Measurements from ENCODE around the gene MRPL54. TPM values are rescaled to one million over a fixed set of nuclear protein-coding genes. Genes with fewer than 3 reads are reported as not detected.

The MRPL54 gene
- total RNA-seq, 1 experiment from 2014 or later: 73.9 TPM

DNA sequence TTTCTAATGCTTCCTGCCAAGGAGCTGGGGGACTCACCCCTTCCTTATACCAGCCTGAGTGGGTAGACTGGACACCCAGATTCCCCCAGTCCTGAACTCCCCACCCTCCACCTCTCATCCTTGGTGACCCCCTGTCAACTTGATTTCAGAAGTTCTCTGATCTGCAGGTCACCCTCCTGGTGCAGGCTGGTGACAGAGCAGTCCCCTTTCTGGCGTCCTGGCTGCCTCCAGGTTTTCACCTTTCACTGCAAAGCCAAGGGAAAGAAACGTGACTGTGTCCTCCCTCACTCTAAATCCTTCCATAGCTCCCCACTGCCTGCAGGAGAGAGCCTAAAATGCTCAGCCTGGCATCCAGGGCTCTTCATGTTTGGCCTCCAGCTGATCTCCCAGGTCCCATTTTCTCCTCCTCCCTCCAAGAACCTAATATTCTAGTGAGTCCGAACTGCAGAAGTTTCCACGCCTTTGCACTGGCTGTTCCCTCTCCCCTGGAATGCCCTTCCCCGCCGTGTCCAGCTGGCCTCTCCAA, 27.8 kb downstream of the MRPL54 start:
- POLR2A ChIA-PET (ENCODE audit: unreplicated experiment): no interaction called here

DNA sequence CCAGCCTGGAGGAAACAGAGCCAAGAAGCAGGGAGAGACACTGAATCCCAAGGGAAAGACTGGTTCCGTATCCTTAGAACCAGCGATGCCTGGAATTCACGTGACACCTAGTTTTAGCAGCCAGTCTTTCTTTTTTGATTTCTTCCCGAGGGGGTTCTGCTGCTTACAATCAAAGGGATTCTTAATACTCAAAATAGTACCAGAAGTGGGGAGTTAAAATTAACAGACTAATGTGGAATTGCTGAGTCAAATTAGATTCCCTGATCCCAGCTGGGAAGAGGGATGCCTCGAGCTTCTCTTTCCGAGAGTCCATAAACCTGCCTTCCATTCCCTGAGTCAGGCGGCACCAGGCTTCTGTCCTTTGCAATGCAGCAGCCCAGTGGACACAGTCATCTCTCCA, 28.5 kb downstream of the MRPL54 start:
- H4K20me1 ChIP-seq (ENCODE audit: low read length): no peaks in the 10 kb centered on the region
- no peak overlapping the region for H3K4me2 ChIP-seq (ENCODE audit: low read length)
- no TSS peak for BruUV-seq (replicated peaks)
- no peaks in the 10 kb centered on the region for H3K36me3 ChIP-seq (ENCODE audit: low read depth, low read length)
- ATAC-seq (no peak), DNase-seq (no peak)
- no peak overlapping the region for H2AFZ ChIP-seq (ENCODE audit: low read length)
- H3K27me3 ChIP-seq (ENCODE audit: low read length): no peaks in the 10 kb centered on the region
- no peaks in the 10 kb centered on the region for H3K4me1 ChIP-seq (ENCODE audit: insufficient read depth, low read length)
- no peak overlapping the region for H3K27ac ChIP-seq (ENCODE audit: low read length)
- no peaks in the 10 kb centered on the region for H3K9me3 ChIP-seq (ENCODE audit: low read length)
- no peaks in the 10 kb centered on the region for H3K79me2 ChIP-seq (ENCODE audit: low read length)
- ChIA-PET CTCF (no interaction called here), POLR2A (ENCODE audit: unreplicated experiment) (no interaction called here)
- no peaks in the 10 kb centered on the region for H3F3A ChIP-seq (ENCODE audit: low read length, unreplicated experiment)
- H3K4me3 ChIP-seq (ENCODE audit: low read length): no peak overlapping the region
- TF ChIP-seq EZH2phosphoT487 (IDR thresholded peaks at IDR 0.05; ENCODE audit: borderline replicate concordance, low read length): no peak
- TF ChIP-seq, protein P1, sequence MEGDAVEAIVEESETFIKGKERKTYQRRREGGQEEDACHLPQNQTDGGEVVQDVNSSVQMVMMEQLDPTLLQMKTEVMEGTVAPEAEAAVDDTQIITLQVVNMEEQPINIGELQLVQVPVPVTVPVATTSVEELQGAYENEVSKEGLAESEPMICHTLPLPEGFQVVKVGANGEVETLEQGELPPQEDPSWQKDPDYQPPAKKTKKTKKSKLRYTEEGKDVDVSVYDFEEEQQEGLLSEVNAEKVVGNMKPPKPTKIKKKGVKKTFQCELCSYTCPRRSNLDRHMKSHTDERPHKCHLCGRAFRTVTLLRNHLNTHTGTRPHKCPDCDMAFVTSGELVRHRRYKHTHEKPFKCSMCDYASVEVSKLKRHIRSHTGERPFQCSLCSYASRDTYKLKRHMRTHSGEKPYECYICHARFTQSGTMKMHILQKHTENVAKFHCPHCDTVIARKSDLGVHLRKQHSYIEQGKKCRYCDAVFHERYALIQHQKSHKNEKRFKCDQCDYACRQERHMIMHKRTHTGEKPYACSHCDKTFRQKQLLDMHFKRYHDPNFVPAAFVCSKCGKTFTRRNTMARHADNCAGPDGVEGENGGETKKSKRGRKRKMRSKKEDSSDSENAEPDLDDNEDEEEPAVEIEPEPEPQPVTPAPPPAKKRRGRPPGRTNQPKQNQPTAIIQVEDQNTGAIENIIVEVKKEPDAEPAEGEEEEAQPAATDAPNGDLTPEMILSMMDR (conservative IDR thresholded peaks at IDR 0.05; ENCODE audit: low read depth, low read length): no peak
- TF ChIP-seq EZH2 (IDR thresholded peaks at IDR 0.05; ENCODE audit: low read length, unreplicated experiment): no peak
- intact Hi-C loops (cut with micrococcal nuclease): no loop called here
- no peaks in the 10 kb centered on the region for H3K9me2 ChIP-seq (replicated peaks; ENCODE audit: low read length)
- no peak overlapping the region for H3K9ac ChIP-seq (ENCODE audit: low read length)

More for the DNA sequence above, 27.8 kb downstream of the MRPL54 start:
- H3K79me2 ChIP-seq (ENCODE audit: low read length): no peaks in the 10 kb centered on the region
- H4K20me1 ChIP-seq (ENCODE audit: low read length): no peaks in the 10 kb centered on the region
- no peak overlapping the region for H2AFZ ChIP-seq (ENCODE audit: low read length)
- TF ChIP-seq, protein P1 (conservative IDR thresholded peaks at IDR 0.05; ENCODE audit: low read depth, low read length): no peak
- TF ChIP-seq EZH2 (IDR thresholded peaks at IDR 0.05; ENCODE audit: low read length, unreplicated experiment) (no peak), EZH2phosphoT487 (IDR thresholded peaks at IDR 0.05; ENCODE audit: borderline replicate concordance, low read length) (no peak)
- no peaks in the 10 kb centered on the region for H3K9me2 ChIP-seq (replicated peaks; ENCODE audit: low read length)
- H3K36me3 ChIP-seq (ENCODE audit: low read depth, low read length): no peaks in the 10 kb centered on the region
- H3F3A ChIP-seq (ENCODE audit: low read length, unreplicated experiment): no peaks in the 10 kb centered on the region
- H3K4me2 ChIP-seq (ENCODE audit: low read length): no peak overlapping the region
- no TSS peak for BruUV-seq (replicated peaks)
- no peak overlapping the region for H3K4me3 ChIP-seq (ENCODE audit: low read length)
- DNase-seq (no peak), ATAC-seq (no peak)
- H3K4me1 ChIP-seq (ENCODE audit: insufficient read depth, low read length): no peaks in the 10 kb centered on the region
- CTCF ChIA-PET: no interaction called here
- H3K27me3 ChIP-seq (ENCODE audit: low read length): no peaks in the 10 kb centered on the region
- H3K9ac ChIP-seq (ENCODE audit: low read length): no peak overlapping the region
- no peak overlapping the region for H3K27ac ChIP-seq (ENCODE audit: low read length)
- no peaks in the 10 kb centered on the region for H3K9me3 ChIP-seq (ENCODE audit: low read length)
- intact Hi-C loops (cut with micrococcal nuclease): no loop called here

DNA sequence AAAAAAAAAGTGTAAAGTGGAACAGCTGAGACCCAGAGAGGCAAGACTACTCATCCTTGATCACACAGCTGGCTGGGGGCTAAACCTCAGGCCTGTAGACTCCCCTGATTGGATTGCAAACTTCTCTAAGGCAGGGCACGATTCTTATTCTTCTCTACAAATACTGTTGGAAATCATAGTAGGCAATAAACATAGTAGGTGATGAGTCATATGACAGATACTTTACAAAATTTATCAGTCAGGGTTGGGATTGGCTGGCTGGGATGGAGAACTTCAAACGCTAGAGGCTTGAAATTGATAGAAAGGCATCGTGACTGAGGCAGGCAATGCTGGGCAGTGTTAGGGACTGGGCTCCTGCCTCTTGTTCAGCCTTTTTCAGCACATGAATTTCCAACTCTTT, 29.6 kb downstream of the MRPL54 start:
- BruUV-seq (replicated peaks): no TSS peak
- Histone ChIP-seq H3F3A (ENCODE audit: low read length, unreplicated experiment) (no peaks in the 10 kb centered on the region), H3K36me3 (ENCODE audit: low read depth, low read length) (no peaks in the 10 kb centered on the region), H3K9me3 (ENCODE audit: low read length) (no peaks in the 10 kb centered on the region), H3K4me1 (ENCODE audit: insufficient read depth, low read length) (no peaks in the 10 kb centered on the region), H2AFZ (ENCODE audit: low read length) (no peak overlapping the region), H3K4me2 (ENCODE audit: low read length) (no peak overlapping the region), H3K79me2 (ENCODE audit: low read length) (no peaks in the 10 kb centered on the region), H4K20me1 (ENCODE audit: low read length) (no peaks in the 10 kb centered on the region), H3K4me3 (ENCODE audit: low read length) (no peak overlapping the region), H3K27me3 (ENCODE audit: low read length) (no peaks in the 10 kb centered on the region), H3K27ac (ENCODE audit: low read length) (no peak overlapping the region), H3K9ac (ENCODE audit: low read length) (no peak overlapping the region), H3K9me2 (replicated peaks; ENCODE audit: low read length) (no peaks in the 10 kb centered on the region)
- intact Hi-C loops (cut with micrococcal nuclease): no loop called here
- ChIA-PET CTCF (no interaction called here), POLR2A (ENCODE audit: unreplicated experiment) (no interaction called here)
- DNase-seq: peak; percentile 4
- ATAC-seq: no peak
- TF ChIP-seq EZH2 (IDR thresholded peaks at IDR 0.05; ENCODE audit: low read length, unreplicated experiment): no peak
- TF ChIP-seq EZH2phosphoT487 (IDR thresholded peaks at IDR 0.05; ENCODE audit: borderline replicate concordance, low read length): no peak
- TF ChIP-seq, protein P1 (conservative IDR thresholded peaks at IDR 0.05; ENCODE audit: low read depth, low read length): no peak

Measured in PC-3 (cell line).